ENCODE measurements around the gene TMUB2. TPM values are rescaled to one million over a fixed set of nuclear protein-coding genes. Genes with fewer than 3 reads are reported as not detected.

TMUB2 gene
- total and polyA plus RNA-seq, 2 of the 13 experiments (the other 11 are each of a cell fraction or from before 2014, with no cell fraction given), result 26.9 to 50.8 TPM

- TF ChIP-seq HDAC1 (CRISPR knock-in tag; IDR thresholded peaks at IDR 0.05), result peak; percentile 41
- TF ChIP-seq FOXP1 (IDR thresholded peaks at IDR 0.05), result no peak
- TF ChIP-seq FOXP1 (CRISPR knock-in tag; IDR thresholded peaks at IDR 0.05), result no peak
- TF ChIP-seq ZNF205 (CRISPR knock-in tag; IDR thresholded peaks at IDR 0.05), result 0 out of 2 replicates have a peak, but pooled peaks have one; percentile 57
- no peak for TF ChIP-seq GPN1 (CRISPR knock-in tag; IDR thresholded peaks at IDR 0.05; ENCODE audit: borderline replicate concordance)
- TF ChIP-seq ZNF414 (CRISPR knock-in tag; IDR thresholded peaks at IDR 0.05), result no peak; the same call in 1 of the 2 replicates
- TF ChIP-seq HNF4A (CRISPR knock-in tag; IDR thresholded peaks at IDR 0.05), result no peak
- TF ChIP-seq ZNF451 (CRISPR knock-in tag; IDR thresholded peaks at IDR 0.05), result no peak
- 0 out of 2 replicates have a peak, but pooled peaks have one; percentile 18 for TF ChIP-seq KLF9 (CRISPR knock-in tag; IDR thresholded peaks at IDR 0.05; ENCODE audit: low read depth)
- no peak for TF ChIP-seq HOXD1 (CRISPR knock-in tag; IDR thresholded peaks at IDR 0.05)
- TF ChIP-seq XRCC5 (optimal IDR thresholded peaks at IDR 0.05; ENCODE audit: low read length), result no peak
- TF ChIP-seq ARNT (IDR thresholded peaks at IDR 0.05), result no peak
- TF ChIP-seq ZNF773 (CRISPR knock-in tag; IDR thresholded peaks at IDR 0.05; ENCODE audit: borderline replicate concordance), result no peak
- no peak for TF ChIP-seq ZNF567 (CRISPR knock-in tag; IDR thresholded peaks at IDR 0.05; ENCODE audit: borderline replicate concordance)
- TF ChIP-seq ZNF83 (CRISPR knock-in tag; IDR thresholded peaks at IDR 0.05; ENCODE audit: borderline replicate concordance), result no peak
- TF ChIP-seq ZNF639 (CRISPR knock-in tag; conservative IDR thresholded peaks at IDR 0.05), result no peak
- TF ChIP-seq ZNF234 (CRISPR knock-in tag; conservative IDR thresholded peaks at IDR 0.05), result no peak
- no peak for TF ChIP-seq BRD4 (CRISPR knock-in tag; IDR thresholded peaks at IDR 0.05)
- TF ChIP-seq ZBTB3 (CRISPR knock-in tag; IDR thresholded peaks at IDR 0.05; ENCODE audit: borderline replicate concordance, low read depth), result no peak
- TF ChIP-seq STAT6 (CRISPR knock-in tag; IDR thresholded peaks at IDR 0.05; ENCODE audit: borderline replicate concordance), result no peak
- peak; percentile 57; the same call in 1 of the 2 replicates for TF ChIP-seq ZGPAT (CRISPR knock-in tag; IDR thresholded peaks at IDR 0.05)
- no peak for TF ChIP-seq RXRA (CRISPR knock-in tag; IDR thresholded peaks at IDR 0.05)
- TF ChIP-seq RNF219 (CRISPR knock-in tag; IDR thresholded peaks at IDR 0.05), result no peak
These were observed 34.5 kb downstream of the TMUB2 start (continued) for GRCh38 chr17:44221084-44221861.

Measured in HepG2 (cell line).